Lower lobe of right lung (tissue), 2 donors: Measurements from ENCODE around the gene CACNG7. TPM values are rescaled to one million over a fixed set of nuclear protein-coding genes. Genes with fewer than 3 reads are reported as not detected.

Source experiments
- ATAC-seq, 2 donors: fragments of 200-7000 bp; cut with Tn5 transposase; one replicate each; pipeline ENCODE4 v1.9.1; 2020 to 2022; ENCODE audit warnings: mild to moderate bottlenecking in 2 of 2, moderate library complexity in 2 of 2
- DNase-seq: peaks from one replicate; pipeline ENCODE4 v3.0.0-alpha.2; 2020
- H3K27ac ChIP-seq: fragments of 200-600 bp; one replicate; pipeline ENCODE4 v1.8.0; 2022
- H3K27me3 ChIP-seq: fragments of 200-600 bp; one replicate; pipeline ENCODE4 v1.8.0; 2022; ENCODE audit warnings: low read depth
- H3K36me3 ChIP-seq: fragments of 200-600 bp; one replicate; pipeline ENCODE4 v1.8.0; 2022; ENCODE audit warnings: mild to moderate bottlenecking
- H3K4me1 ChIP-seq: fragments of 200-600 bp; one replicate; pipeline ENCODE4 v1.8.0; 2022
- H3K4me3 ChIP-seq: fragments of 200-600 bp; one replicate; pipeline ENCODE4 v1.8.0; 2022; ENCODE audit warnings: mild to moderate bottlenecking
- H3K9me3 ChIP-seq: fragments of 200-600 bp; one replicate; pipeline ENCODE4 v1.8.0; 2022
- CTCF ChIP-seq: fragments of 200-600 bp; IDR thresholded peaks from one replicate; pipeline ENCODE4 v1.8.0; 2022; ENCODE audit warnings: antibody characterized with exemption, mild to moderate bottlenecking
- intact Hi-C: fragments of 100-400 bp; cut with DNase I; formaldehyde crosslinking; loops from one replicate; pipeline ENCODE4 v1.11.0; 2022
- long read RNA-seq: library from polyadenylated mRNA; unstranded; transcript quantifications from one replicate; pipeline ENCODE4 v2.0.0, GENCODE V29; 2021
- total RNA-seq: library from RNA; stranded (reverse); fragmentation: NEBNext Ultra II Directional; extraction: Animal tissue kit (Norgen Biotek cat#: 25700); gene quantifications from one replicate; pipeline ENCODE4 v1.2.1, GENCODE V29; 2021
- donor health status: DM: no; HTN: yes; CAD: no; lungs with severe emphysema.

CACNG7 gene
- total RNA-seq, result not detected
- long read RNA-seq, result 0 reads

DNA sequence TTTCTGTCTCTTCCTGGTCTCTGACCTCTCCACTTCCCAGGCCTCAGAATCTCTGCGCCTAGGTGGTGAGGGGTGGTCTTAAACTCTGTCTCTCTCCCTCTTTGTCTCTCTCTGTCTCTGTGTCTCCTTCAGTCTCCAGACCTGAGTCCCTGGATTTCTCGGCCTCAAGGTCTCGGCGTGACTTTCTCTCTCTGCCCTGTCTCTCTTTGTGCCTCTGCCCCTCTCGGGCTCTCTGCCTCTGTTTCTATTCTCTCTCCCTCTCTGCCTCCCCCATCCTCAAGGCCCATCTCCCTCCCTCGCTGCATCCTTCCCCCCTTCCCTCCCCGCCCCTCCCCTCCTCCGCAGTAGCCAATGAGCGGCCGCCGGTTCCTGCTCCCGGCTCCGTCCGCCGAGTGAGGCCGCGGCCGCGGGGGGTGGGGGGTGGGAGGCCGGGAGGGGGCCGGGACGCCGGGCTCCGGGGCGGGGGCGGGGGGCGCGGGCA lies at the start of gene CACNG7:
TSS of gene CACNG7 (plus strand) at position 344 of the 481 bp plus-strand sequence. CDS start 3,554 bp downstream, outside the sequence.
- H3K27ac ChIP-seq, result no peak within 1 kb of the TSS
- H3K4me3 ChIP-seq, result no peak within 1 kb of the TSS
- intact Hi-C loops, result no loop called here
- H3K36me3 ChIP-seq, result no peaks in the 10 kb centered on the region
- ATAC-seq (no peak), DNase-seq (no peak)
- H3K9me3 ChIP-seq, result no peaks in the 10 kb centered on the region
- H3K4me1 ChIP-seq, result peaks cover 22% of the 10 kb centered on the region
- H3K27me3 ChIP-seq, result peaks cover 83% of the 10 kb centered on the region
- no peak for TF ChIP-seq CTCF

DNA sequence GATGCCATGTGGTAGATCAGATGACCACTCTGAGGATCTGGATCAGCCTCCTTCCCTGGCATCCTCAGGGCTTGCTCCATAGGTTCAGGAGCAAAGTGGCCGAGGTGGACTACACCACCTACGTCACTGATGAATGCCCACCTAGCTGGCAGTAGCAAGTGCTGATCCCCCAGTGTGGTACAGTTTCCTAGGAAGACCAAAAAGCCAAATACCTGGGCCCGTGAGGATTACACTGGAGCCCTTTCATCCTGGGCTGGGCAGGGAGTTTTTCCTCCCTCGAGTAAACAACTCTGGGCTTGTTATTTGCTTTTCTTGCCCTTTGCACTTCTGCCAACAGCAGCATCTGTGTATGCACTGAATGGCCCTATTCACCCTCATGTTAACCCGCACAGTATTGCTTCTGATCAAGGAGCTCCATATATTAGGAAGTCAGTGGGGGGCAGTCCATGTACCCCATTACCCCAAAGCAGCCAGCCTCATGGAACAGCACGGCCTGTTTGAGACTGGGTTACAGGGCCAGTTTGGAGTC lies 44.7 kb upstream of the CACNG7 start:
- no peak for DNase-seq
- intact Hi-C loops, result no loop called here
- H3K9me3 ChIP-seq, result no peaks in the 10 kb centered on the region
- ATAC-seq, result no peak
- H3K27me3 ChIP-seq, result no peaks in the 10 kb centered on the region
- no peak for TF ChIP-seq CTCF
- peaks cover 24% of the 10 kb centered on the region for H3K4me1 ChIP-seq
- H3K27ac ChIP-seq, result no peak overlapping the region
- no peak overlapping the region for H3K4me3 ChIP-seq
- no peaks in the 10 kb centered on the region for H3K36me3 ChIP-seq

GRCh38 chr19:53865523-53865917 lies 43.6 kb upstream of the CACNG7 start:
- no peak for ATAC-seq
- H3K27ac ChIP-seq, result peak overlapping the region; percentile 98
- H3K36me3 ChIP-seq, result no peaks in the 10 kb centered on the region
- no peaks in the 10 kb centered on the region for H3K9me3 ChIP-seq
- intact Hi-C loops, result no loop called here
- peaks cover 27% of the 10 kb centered on the region for H3K4me1 ChIP-seq
- no peaks in the 10 kb centered on the region for H3K27me3 ChIP-seq
- H3K4me3 ChIP-seq, result peak overlapping the region; percentile 80
- no peak for DNase-seq
- TF ChIP-seq CTCF, result no peak

DNA sequence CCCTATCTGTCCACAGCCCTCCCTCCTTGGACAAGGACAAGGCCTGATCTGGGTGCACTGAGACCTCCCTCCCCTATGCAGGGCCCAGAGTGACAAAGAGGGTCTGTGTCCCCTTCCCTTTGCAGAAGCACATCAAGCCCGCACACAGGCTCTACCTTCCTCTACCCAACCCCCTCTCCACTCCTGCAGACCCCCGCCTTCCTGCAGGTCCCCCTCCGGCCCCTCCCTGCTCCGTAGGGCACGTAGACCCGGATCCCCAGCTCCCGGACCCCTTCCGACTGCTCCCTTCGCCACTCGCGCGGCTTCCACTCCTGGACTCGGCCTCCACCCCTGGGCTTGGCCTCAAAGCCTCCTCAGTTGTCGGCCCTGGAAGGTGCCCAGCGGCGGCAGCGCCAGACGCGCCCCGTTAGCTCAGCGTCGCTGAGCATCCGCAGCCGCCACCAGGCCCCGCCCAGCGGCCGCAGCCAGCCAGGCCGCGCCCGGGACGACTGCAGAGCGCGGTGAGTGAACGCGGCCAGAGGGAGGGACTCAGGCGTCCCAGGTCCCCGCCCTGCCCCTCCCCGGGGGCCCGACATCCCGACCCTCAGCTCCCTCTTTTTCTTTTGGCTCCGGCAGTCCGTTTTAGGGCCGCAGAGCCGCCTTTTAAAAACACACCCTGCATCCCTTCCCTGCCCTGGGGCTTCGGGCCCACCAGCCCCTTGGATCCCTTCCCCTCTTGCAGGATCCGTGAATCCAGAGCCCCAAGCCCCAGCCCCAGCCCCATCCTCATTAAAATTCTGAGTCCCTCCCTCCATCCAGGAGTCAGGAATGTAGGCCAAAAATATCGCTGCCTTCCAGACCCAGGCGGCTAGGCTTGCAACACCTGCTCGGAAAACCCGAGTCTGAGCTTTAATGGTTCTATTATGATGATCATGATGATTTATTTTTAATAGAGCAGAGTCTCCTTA lies 42.9 kb upstream of the CACNG7 start:
- TF ChIP-seq CTCF, result no peak
- Histone ChIP-seq H3K4me1 (peaks cover 34% of the 10 kb centered on the region), H3K4me3 (peak overlapping the region; percentile 80), H3K27ac (peak overlapping the region; percentile 98), H3K36me3 (no peaks in the 10 kb centered on the region), H3K27me3 (no peaks in the 10 kb centered on the region), H3K9me3 (no peaks in the 10 kb centered on the region)
- intact Hi-C loops, result no loop called here
- DNase-seq, result peak; percentile 85
- peak; percentile 51 to 57 for ATAC-seq

- Histone ChIP-seq H3K27me3 (no peaks in the 10 kb centered on the region), H3K36me3 (no peaks in the 10 kb centered on the region), H3K4me3 (peak overlapping the region; percentile 80), H3K4me1 (peaks cover 40% of the 10 kb centered on the region), H3K27ac (peak overlapping the region; percentile 98), H3K9me3 (no peaks in the 10 kb centered on the region)
- intact Hi-C loops, result no loop called here
- DNase-seq, result no peak
- ATAC-seq, result no peak
- TF ChIP-seq CTCF, result no peak
Measured at GRCh38 chr19:53866865-53867224, 42.2 kb upstream of the CACNG7 start.
